Right ventricle myocardium superior (tissue), 1 donor: ENCODE results near the gene GALNT9. TPM values are rescaled to one million over a fixed set of nuclear protein-coding genes. Genes with fewer than 3 reads are reported as not detected.

Source experiments
- ATAC-seq: fragments of 200-7000 bp; cut with Tn5 transposase; one replicate; pipeline ENCODE4 v1.9.1; 2020; ENCODE audit warnings: mild to moderate bottlenecking; ENCODE audit not compliant: poor library complexity
- DNase-seq: peaks from one replicate; pipeline ENCODE4 v3.0.0-alpha.2; 2020
- intact Hi-C: fragments of 100-400 bp; cut with DNase I; formaldehyde crosslinking; loops from one replicate; pipeline ENCODE4 v1.11.2; 2022
- total RNA-seq: library from RNA; stranded (reverse); fragmentation: NEBNext Ultra II Directional; extraction: Animal tissue kit (Norgen Biotek cat#: 25700); gene quantifications from one replicate; pipeline ENCODE4 v1.2.1, GENCODE V29; 2021
- donor health status: DM: no; HTN: yes; CAD: no; lungs with severe emphysema.

The GALNT9 gene
- total RNA-seq, 1 donor from 2014 or later: not detected

DNA sequence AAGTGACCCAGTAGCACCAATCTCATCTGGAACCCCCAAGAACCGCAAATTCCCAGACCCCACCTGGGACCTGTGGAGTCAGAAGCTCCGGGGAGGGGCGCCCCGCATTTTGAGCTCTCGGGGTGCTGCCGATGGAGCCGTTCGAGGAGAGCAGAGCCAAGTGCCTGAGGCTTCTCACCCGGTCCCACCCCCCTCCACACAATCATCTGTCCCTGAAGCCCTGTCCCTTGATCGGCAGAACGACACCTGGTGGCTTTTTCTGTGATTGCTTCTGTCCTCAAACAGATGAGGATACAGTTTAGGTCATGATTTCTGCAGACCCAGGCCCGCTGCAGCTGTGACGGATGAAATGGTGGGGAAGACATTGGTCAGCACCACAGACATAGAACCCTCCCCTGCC lies 110.5 kb downstream of the GALNT9 start:
- ATAC-seq: no peak
- intact Hi-C loops: no loop called here

DNA sequence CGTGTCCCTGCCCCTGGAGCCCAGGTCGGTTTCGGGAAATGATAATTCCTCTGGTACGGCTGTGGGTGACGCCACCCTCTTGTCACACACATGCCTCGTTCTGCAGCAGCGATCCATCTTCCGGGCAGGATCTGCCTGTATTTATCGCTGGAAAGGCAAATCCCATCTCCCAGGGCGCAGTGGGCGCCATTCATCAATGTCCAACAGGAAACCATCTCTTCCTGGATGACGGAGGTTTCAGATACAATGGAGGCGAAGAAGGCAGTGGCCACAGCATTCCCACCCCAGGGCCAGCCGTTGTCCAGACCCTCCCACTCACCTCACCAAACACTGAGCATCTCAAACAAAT lies 110.9 kb downstream of the GALNT9 start:
- DNase-seq: no peak
- intact Hi-C loops: no loop called here
- no peak for ATAC-seq

More for the DNA sequence above, 110.5 kb downstream of the GALNT9 start:
- no peak for DNase-seq

DNA sequence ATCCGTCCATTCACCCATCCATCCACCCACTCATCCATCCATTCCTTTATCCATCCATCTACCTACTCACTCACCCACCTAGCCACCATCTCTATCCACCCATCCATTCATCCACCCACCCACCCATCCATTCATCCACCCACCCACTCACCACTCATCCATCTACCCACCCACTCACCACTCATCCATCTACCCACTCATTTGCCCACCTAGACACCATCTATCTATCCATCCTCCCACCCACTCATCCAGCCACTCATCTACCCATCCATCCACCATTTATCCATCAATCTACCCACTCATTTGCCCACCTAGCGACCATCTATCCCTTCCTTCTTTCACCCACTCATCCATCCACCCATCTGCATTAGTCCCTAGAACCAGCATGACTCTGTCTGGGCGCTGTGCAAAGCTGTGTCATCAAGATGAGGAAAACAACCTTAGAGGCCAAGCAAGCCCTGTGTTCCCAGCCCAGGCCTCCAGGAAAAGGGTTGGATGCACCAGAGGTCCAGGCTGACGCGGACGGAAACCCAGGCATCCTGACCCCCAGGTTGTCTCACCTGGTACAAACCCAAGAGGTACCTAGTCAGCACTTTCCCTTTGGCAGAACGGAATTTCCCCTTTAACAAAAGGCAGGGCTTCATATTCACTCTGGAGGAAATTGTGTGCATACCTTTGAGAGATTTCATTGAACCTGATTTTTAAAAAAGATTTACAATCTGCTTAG lies 111.4 kb downstream of the GALNT9 start:
- intact Hi-C loops: no loop called here

DNA sequence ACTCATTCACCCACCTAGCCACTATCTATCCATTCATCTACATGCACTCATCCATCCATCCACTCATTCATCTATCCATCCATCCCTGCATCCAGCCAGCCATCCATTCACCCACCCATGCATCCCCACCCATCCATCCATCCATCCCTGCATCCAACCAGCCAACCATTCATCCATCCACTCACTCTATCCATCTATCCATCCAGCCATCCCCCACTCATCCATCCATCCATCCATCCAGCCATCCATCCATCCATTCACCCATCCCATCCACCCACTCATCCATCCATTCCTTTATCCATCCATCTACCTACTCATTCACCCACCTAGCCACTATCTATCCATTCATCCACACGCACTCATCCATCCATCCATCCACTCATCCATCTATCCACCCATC lies 112.0 kb downstream of the GALNT9 start:
- ATAC-seq (no peak), DNase-seq (no peak)
- intact Hi-C loops: no loop called here

More for the DNA sequence above, 111.4 kb downstream of the GALNT9 start:
- ATAC-seq: no peak
- no peak for DNase-seq

DNA sequence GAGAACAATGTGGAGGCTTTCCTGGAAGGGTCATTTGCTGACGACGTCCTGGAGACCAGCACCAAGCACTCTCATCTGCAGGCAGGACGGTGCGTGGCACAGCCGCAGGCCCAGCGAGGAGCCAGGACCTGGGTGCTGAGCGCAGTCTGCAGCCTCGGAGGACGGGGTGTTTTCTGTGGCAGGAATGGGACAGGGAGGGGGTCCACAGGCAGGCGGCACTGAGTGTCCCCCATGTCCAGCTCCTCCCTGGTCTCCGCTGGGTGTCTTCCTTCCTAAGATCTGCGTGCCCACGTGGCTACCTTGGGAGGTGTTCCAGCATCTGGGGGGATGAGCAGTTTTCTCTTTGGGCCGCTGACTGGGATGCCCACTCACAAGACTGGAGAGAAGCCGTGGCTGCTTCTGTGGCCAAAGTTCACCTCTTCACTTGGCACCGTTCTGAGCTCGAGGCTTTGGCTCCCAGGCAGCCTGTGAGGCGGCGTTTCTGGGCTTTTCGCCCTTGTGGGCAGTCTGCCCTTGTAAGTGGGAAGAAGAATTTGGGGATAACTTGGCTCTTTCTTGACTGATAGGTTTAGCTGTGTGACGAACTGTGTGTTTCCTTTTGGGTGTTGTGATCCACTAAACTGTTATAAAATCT lies 112.9 kb downstream of the GALNT9 start:
- no peak for ATAC-seq
- no peak for DNase-seq
- intact Hi-C loops: no loop called here

DNA sequence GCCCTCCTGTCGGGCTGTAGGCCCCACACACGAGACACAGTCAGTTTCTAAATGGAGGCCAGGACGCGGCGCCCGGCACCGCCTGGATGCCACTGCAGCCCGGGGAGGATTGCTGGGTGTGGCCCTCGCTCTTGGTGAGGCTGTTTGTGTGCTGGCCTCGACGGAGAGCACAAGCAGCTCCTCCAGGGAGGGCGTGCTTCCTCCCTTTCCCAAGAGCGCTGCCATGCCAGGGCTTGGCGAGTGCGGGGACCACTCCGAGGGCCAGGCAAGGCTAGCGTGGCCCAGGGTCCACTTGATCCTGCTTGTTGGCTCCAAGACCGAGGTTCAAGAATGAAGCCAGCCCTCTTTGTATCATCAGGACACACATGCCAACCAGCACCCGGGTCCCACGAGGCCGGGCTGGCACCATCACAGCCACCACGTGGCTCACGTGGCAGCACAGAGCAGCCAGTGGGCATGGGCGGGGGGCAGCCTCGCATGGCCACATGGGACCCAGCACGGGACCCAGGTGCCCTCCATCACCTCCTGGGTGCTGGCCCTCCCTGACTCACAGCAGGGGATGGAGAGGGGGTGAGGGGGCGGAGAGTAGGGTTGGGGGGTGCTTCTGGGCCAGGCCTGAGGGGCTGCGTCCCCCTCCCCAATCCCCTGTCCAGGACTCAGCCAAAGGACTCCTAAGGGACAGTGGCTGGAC lies 113.9 kb downstream of the GALNT9 start:
- ATAC-seq (no peak), DNase-seq (no peak)
- intact Hi-C loops: no loop called here

DNA sequence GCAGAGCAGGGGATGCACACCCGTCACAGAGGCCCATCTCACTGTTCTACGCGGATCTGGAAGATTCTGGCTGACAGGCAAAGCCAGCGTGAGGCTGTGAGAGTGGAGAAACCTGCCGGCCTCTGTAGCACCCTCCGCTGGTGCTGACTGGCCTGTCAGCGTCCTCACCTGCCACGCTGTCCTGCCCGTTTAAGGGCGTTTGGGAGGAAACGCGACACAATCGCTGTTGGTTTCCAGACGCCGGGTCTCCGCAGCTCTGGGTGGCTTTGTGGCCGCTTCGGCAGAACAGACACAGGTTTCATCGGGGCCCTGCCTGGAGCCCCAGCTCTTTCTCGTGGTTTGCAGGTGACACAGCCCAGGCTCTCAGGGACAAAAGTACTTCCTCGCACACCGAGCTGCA lies 114.5 kb downstream of the GALNT9 start:
- intact Hi-C loops: no loop called here
- ATAC-seq: no peak
- DNase-seq: no peak

DNA sequence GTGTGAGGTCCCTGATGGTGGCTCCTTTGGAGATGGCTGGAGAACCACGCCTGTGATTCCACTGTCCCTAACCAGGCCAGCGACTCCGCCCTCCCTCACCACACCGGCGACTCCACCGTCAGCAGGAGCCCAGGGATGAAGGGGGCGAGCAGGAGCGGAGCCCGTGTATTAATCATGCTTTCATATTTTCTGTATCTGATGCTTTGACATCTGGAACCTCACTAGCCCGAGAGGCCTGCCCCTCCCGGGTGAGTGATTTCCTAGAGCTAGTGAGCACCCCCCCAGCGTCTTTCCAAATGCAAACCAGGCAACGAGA lies 115.3 kb downstream of the GALNT9 start:
- DNase-seq (no peak), ATAC-seq (no peak)
- intact Hi-C loops: no loop called here

DNA sequence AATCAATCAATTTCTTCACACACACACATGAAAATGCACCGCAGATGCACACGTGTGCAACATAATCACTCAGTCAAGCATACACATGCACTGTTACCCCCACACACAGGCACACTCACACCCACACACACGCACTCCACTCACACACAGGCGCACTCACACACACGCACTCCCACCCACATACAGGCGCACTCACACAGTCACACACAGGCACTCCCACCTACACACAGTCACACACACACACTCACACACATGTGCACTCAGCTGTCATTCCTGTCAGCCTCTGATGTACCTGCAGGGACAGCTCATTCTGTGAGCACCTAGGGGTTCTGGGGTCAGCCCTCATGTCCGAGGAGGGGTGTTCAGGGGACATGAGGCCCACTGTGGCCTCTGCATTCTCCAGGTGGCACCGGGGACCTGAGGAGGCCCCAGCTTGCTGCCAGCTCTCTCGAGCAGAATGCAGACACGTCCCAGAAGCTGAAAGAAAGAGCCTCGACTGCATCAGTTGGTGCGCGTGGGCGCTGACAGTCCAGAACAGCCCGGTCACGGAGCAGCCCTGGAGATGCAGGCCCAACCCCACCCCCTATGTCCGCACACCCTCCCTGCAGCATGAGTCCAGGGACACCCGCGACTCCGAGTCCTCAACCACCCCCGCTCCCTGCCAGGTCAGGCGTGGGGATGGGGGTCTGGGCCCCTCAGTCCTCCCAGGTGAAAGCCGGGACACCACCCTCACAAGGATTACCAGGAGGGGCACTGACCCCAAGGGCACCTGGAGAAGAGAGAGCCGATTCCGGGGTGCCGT lies 115.8 kb downstream of the GALNT9 start:
- ATAC-seq: no peak
- intact Hi-C loops: no loop called here
- DNase-seq: no peak

DNA sequence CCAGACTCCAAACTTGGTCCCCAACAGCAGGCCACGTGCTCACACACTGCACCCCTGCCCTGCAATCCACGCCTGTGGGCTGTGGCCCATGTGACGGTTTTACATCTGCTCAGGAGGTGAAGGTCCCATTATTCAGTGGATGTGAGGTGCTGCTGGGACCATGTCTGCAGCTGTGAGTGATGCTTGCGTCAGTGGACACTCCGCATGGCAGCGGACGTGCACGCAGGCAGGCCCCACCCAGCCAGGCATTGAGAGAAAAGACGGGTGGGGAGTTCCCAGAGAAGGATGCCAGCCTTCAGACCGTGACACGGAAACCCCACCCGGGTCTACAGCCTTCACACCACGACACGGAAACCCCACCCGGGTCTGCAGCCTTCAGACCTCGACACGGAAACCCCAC lies 117.6 kb downstream of the GALNT9 start:
- ATAC-seq (no peak), DNase-seq (no peak)
- intact Hi-C loops: no loop called here

DNA sequence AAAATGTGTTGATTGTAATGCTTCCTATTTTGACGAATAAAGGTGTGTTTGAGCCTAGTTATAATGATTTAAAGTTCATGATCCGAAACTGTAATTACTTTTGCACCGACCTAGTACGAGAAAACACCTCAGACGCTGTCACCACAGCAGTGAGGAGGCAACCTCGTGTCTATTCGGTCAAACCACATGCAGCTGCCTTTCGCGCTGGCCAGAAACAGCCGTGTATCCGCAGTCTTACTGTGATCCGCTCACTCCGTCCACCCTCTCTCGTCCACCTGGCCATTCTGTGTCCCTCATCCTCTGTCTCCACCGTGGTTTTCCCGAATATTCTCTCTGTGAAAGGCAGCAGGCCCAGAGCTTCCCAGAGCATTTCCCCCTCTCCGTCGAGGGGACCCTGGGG lies 118.1 kb downstream of the GALNT9 start:
- no peak for DNase-seq
- intact Hi-C loops: no loop called here
- no peak for ATAC-seq

DNA sequence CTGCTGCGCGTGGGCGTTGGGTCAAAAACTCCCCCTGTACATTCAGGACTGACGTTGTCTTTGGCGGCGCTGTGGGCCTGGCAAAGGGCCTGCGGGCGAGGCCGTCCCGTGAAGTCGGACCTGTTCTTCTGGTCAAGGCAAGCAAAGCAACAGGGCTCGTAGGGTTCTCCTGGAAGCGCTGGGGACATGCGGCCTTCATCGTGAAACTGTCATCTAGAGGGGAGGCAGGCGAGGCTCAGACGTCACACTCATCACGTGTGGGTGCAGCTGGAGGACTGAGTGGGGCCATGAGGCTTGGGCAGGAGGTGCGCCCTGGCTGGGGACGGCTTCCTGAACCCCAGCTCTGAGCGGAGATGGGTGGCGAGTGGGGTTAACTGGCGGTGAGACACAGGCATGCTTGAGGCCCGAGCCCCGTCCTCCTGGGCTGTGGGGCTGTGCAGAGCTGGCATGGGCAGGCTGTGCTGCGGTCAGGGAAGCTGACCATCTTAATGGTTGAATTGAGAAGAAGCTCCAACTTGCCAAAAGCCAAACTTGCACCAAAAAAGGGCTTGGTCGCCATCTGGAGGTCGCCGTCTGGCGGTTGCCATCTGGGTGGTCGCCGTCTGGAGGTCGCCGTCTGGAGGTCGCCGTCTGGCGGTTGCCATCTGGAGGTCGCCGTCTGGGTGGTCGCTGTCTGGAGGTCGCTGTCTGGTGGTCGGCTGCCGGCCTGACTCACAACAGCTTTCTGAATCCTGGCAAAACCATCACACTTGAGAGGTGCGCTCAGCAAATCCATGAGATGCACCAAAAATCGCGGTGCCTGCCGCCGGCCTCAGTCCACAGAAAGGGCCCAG lies 119.0 kb downstream of the GALNT9 start:
- no peak for ATAC-seq
- no peak for DNase-seq
- intact Hi-C loops: no loop called here

DNA sequence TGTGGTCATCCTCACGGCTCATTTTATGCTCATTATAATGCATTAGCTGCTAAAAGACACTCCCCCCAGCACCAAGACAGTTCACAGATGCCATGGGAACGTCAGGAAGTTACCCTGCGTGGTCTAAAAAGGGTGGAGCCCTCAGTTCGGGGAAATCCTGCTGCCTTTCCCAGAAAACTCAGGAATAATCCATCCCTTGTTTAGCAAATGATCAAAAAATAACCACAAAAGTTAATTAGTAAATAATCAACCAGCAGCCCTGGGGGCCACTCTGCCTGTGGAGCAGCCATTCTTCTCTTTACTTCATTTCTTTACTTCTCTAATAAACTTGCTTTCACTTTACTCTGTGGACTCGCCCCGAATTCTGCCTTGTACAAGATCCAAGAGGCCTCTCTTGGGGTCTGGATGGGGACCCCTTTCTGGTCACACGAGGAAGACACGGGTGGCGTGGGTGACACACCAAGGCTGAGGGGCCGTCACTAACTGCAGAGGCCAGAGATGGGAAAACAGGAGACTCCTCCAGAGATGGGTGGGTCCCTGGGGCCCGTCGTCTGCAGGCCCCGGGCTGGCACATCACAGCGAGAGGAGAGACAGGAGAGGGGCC lies 119.7 kb downstream of the GALNT9 start:
- ATAC-seq: no peak
- no peak for DNase-seq
- intact Hi-C loops: no loop called here

DNA sequence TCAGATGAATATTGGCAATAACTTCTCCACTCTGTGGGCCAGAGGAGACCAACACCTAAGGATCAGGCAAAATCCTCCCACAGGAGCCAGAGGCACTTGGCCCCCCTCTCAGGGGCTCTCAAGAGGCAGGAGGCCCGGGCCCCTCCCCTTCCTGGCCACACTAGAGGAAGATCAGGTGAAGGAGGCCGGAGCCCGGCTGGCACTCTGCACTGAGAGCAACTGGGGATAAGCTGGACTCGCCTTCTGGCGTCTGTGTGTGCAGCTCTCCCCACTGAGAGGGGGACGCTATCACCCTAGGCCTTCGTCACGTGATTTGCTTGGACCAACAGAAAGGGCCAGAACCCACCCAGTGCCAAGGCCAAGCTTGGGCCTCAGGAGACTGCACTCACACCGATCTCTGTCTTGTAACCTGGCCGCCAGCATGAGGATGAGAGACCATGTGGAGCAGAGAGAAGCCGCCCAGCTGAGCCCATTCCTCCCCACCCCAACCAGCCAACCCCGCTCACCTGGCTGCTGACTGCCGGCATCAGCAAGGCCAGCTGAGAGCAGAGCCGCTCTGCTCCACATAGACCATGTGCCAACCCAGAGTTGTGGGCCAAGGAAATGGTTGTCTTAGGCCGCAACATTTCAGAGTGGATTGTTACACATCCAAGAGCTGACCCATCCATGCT lies 121.1 kb downstream of the GALNT9 start:
- no peak for DNase-seq
- ATAC-seq: no peak
- intact Hi-C loops: no loop called here

DNA sequence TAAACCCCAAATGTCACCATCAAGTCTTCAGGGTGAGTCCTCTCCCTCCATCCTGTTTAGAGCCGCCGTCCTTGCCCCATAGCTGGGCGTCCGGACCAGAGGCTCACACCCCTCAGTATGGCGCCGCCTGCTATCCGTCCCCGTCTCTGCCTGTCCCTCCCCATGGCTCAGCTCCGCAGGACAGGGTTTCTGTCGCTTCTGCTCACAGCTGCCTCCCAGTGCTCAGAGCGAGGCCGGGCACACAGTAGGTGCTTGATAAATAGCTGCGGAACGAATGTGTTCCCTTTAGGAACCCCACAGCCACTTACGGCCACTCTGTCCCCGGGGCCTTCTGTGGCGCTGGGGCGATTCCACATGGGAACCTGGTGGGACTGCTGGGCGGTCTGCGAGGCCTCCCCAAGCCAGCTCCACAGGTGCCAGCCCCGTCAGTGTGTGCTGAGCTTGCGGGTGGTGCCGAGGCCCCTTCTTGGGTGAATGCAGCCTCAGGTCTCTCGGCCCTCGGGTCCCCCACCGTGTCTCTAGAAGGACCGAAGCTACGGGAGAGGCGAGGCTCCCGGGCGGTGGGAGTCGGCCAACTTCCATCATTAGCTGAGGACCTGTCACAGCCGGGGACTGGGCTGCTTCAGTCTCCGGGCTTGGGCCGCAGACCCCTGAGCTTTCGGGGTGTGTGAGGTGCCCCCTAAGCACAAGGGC lies 122.2 kb downstream of the GALNT9 start:
- DNase-seq (no peak), ATAC-seq (no peak)
- intact Hi-C loops: no loop called here

DNA sequence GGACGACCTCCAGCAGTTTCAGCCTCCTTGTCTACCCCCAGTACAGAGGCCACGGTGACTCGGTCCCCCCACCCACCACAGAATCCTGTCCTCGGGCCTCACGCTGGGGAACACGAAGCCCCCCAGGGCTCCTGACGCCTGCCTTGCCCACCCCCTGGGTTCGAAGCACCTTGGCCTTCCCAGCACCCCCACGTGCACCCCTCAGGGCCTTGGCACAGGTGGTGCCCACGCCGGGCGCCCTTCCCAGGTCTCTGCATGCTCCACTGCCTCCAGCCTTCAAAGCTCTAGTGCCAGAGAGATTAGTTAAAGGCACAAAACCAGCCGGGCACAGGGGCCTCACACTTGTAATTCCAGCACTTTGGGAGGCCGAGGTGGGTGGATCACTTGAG lies 123.3 kb downstream of the GALNT9 start:
- no peak for DNase-seq
- ATAC-seq: no peak
- intact Hi-C loops: no loop called here

DNA sequence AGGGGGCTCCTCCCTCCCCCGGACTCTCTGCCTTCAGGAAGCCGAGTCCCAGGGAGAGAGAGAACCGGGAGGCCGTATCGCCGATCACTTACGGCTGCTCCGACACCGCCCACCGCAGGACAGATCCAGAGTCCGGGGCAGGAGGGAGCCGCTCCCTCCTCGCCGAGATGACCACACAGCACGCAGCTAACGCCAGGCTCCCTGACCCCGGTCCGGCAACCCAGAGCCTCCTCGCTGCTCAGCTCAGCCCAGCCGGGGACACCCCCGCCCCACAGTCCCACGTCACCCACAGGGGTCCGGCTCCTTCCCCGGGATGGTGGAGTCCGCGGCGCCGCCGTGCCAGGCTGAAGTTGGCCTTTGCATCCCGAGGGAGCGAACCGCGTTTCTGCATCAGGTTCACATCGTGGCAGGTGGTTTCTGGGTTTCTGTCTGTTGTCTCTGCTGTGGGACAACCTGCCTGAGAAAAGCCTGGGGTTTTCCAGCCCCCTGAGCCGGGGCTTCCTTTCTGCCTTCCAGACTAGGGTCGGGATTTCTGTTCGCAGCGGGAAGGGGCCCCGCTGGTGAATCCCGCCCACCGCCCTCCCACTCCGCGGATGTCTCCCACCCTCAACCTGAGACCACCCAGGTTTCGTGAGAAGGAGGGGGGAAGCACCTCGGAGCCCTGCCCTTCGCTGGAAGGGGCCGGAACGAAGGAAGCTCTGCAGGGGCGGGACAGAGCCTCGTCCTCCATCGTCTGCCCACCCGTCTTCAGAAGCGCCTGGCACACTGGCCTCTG lies 123.9 kb downstream of the GALNT9 start:
- ATAC-seq (no peak), DNase-seq (no peak)
- intact Hi-C loops: no loop called here
